ENCODE results near the gene SCMH1.

DNA sequence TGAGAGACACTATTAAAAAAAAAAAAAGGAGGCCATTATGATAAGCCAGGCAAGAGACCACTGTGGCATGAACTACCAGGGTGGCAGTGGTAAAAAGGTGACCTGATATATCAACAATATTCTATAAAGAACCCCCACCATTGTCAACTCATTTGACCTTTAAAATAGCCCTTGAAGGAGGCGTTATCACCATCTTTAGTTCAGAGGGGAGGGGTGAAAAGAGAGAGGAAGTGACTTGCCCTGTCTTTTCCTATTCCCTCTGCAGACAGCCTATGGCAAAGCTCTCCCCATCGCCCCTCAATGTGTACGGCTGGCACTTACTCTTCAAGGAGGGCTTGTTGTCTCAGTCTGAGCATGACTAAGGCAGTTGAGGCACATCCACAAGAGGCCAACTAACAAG, 208.8 kb downstream of the SCMH1 start:
- TF ChIP-seq, protein P1, sequence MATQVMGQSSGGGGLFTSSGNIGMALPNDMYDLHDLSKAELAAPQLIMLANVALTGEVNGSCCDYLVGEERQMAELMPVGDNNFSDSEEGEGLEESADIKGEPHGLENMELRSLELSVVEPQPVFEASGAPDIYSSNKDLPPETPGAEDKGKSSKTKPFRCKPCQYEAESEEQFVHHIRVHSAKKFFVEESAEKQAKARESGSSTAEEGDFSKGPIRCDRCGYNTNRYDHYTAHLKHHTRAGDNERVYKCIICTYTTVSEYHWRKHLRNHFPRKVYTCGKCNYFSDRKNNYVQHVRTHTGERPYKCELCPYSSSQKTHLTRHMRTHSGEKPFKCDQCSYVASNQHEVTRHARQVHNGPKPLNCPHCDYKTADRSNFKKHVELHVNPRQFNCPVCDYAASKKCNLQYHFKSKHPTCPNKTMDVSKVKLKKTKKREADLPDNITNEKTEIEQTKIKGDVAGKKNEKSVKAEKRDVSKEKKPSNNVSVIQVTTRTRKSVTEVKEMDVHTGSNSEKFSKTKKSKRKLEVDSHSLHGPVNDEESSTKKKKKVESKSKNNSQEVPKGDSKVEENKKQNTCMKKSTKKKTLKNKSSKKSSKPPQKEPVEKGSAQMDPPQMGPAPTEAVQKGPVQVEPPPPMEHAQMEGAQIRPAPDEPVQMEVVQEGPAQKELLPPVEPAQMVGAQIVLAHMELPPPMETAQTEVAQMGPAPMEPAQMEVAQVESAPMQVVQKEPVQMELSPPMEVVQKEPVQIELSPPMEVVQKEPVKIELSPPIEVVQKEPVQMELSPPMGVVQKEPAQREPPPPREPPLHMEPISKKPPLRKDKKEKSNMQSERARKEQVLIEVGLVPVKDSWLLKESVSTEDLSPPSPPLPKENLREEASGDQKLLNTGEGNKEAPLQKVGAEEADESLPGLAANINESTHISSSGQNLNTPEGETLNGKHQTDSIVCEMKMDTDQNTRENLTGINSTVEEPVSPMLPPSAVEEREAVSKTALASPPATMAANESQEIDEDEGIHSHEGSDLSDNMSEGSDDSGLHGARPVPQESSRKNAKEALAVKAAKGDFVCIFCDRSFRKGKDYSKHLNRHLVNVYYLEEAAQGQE (IDR thresholded peaks at IDR 0.05) = no peak
- no peak for TF ChIP-seq CTCF (IDR thresholded peaks at IDR 0.05; ENCODE audit: low read depth, low read length, missing input control)
- TF ChIP-seq, protein P2, sequence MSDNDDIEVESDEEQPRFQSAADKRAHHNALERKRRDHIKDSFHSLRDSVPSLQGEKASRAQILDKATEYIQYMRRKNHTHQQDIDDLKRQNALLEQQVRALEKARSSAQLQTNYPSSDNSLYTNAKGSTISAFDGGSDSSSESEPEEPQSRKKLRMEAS (IDR thresholded peaks at IDR 0.05) = no peak
